ENCODE results near the gene CST7.

- TF ChIP-seq CTCF (IDR thresholded peaks at IDR 0.05) (no peak), POLR2A (IDR thresholded peaks at IDR 0.05) (no peak)
Observed at GRCh38 chr20:24949756-24950127, 673 bp downstream of the CST7 start.
